ENCODE results near the gene ISCA1.
"Not testable (repeated sequence)": the region's sequence is repeated elsewhere in the genome, so short reads cannot be mapped to it uniquely, and the experiment has no call there.

The ISCA1 gene

GRCh38 chr9:86282077-86282978, at the start of gene ISCA1:
TSS of gene ISCA1 (minus strand) at chr9:86282538. CDS start at chr9:86282458, 80 bp downstream.
- peak; percentile 95 for DNase-seq

GRCh38 chr9:86330186-86330585, 47.8 kb upstream of the ISCA1 start:
- DNase-seq = no peak

- no peak for DNase-seq
Measured at GRCh38 chr9:86329649-86330048, 47.3 kb upstream of the ISCA1 start.

- no peak for DNase-seq
Measured at GRCh38 chr9:86328156-86328555, 45.8 kb upstream of the ISCA1 start.

- no peak for DNase-seq
Measured at GRCh38 chr9:86326536-86326935, 44.2 kb upstream of the ISCA1 start.

- no peak for DNase-seq
Measured at GRCh38 chr9:86324901-86325300, 42.6 kb upstream of the ISCA1 start.

- DNase-seq = no peak
Measured at GRCh38 chr9:86324308-86324707, 42.0 kb upstream of the ISCA1 start.

- DNase-seq = no peak
Measured at GRCh38 chr9:86322973-86323644, 40.8 kb upstream of the ISCA1 start.

- DNase-seq = no peak
Measured at GRCh38 chr9:86321373-86321772, 39.0 kb upstream of the ISCA1 start.

- no peak for DNase-seq
Measured at GRCh38 chr9:86318187-86318586, 35.8 kb upstream of the ISCA1 start.

GRCh38 chr9:86315078-86315477, 32.7 kb upstream of the ISCA1 start:
- no peak for DNase-seq

GRCh38 chr9:86312959-86313358, 30.6 kb upstream of the ISCA1 start:
- DNase-seq = not testable (repeated sequence)

GRCh38 chr9:86308687-86309086, 26.3 kb upstream of the ISCA1 start:
- no peak for DNase-seq

- no peak for DNase-seq
Measured at GRCh38 chr9:86304236-86304730, 21.9 kb upstream of the ISCA1 start.

GRCh38 chr9:86303316-86303975, 21.1 kb upstream of the ISCA1 start:
- DNase-seq = no peak

- DNase-seq = no peak
Measured at GRCh38 chr9:86301686-86302085, 19.3 kb upstream of the ISCA1 start.

- no peak for DNase-seq
Measured at GRCh38 chr9:86300701-86301100, 18.4 kb upstream of the ISCA1 start.

- DNase-seq = no peak
Measured at GRCh38 chr9:86298873-86299272, 16.5 kb upstream of the ISCA1 start.

- DNase-seq = not testable (repeated sequence)
Measured at GRCh38 chr9:86290341-86290740, 8.0 kb upstream of the ISCA1 start.

- no peak for DNase-seq
Measured at GRCh38 chr9:86288499-86289198, 6.3 kb upstream of the ISCA1 start.

GRCh38 chr9:86287013-86287412, 4.7 kb upstream of the ISCA1 start:
- DNase-seq = peak; percentile 8

- no peak for DNase-seq
Measured at GRCh38 chr9:86286278-86286677, 3.9 kb upstream of the ISCA1 start.

- DNase-seq = no peak
Measured at GRCh38 chr9:86285261-86285660, 2.9 kb upstream of the ISCA1 start.
